H9 (cell line): Measurements from ENCODE around the gene TCF25. TPM values are rescaled to one million over a fixed set of nuclear protein-coding genes. Genes with fewer than 3 reads are reported as not detected.

Source experiments
- DNase-seq: peaks from one replicate; pipeline ENCODE4 v3.0.0-alpha.2; 2017
- H2AFZ ChIP-seq: one replicate; pipeline ENCODE4 v1.6.1; 2013; ENCODE audit warnings: mild to moderate bottlenecking, low read length, control low read depth, moderate library complexity
- H2AK5ac ChIP-seq: 2 replicates; pipeline ENCODE4 v1.6.1; 2013; ENCODE audit warnings: low read length, control low read depth, mixed read lengths; ENCODE audit not compliant: insufficient read length
- H2BK120ac ChIP-seq: one replicate; pipeline ENCODE4 v1.6.1; 2013; ENCODE audit warnings: low read depth, mild to moderate bottlenecking, low read length, control low read depth, inconsistent platforms; ENCODE audit not compliant: poor library complexity, severe bottlenecking
- H2BK12ac ChIP-seq: 2 replicates; pipeline ENCODE4 v1.6.1; 2013; ENCODE audit warnings: low read length, control low read depth, mixed read lengths, low read depth; ENCODE audit not compliant: insufficient read length
- H2BK15ac ChIP-seq: 2 replicates; pipeline ENCODE4 v1.6.1; 2013; ENCODE audit warnings: low read depth, low read length, control low read depth
- H2BK20ac ChIP-seq: one replicate; pipeline ENCODE4 v1.6.1; 2013; ENCODE audit warnings: low read depth, mild to moderate bottlenecking, low read length, control low read depth, inconsistent platforms; ENCODE audit not compliant: poor library complexity, severe bottlenecking
- H2BK5ac ChIP-seq: 2 replicates; pipeline ENCODE4 v1.6.1; 2013; ENCODE audit warnings: low read length, control low read depth, mixed read lengths; ENCODE audit not compliant: insufficient read length
- H3K14ac ChIP-seq: 2 replicates; pipeline ENCODE4 v1.6.1; 2013; ENCODE audit warnings: low read length, control low read depth; ENCODE audit not compliant: insufficient read depth
- H3K18ac ChIP-seq: 2 replicates; pipeline ENCODE4 v1.6.1; 2013; ENCODE audit warnings: low read depth, mild to moderate bottlenecking, mixed read lengths, low read length, control low read depth; ENCODE audit not compliant: insufficient read length
- H3K23ac ChIP-seq: 2 replicates; pipeline ENCODE4 v1.6.1; 2013; ENCODE audit warnings: low read length, control low read depth, mixed read lengths, low read depth; ENCODE audit not compliant: insufficient read length
- H3K23me2 ChIP-seq: 2 replicates; pipeline ENCODE4 v1.6.1; 2013; ENCODE audit warnings: low read depth, mild to moderate bottlenecking, mixed read lengths, low read length, control low read depth; ENCODE audit not compliant: insufficient read length, poor library complexity, severe bottlenecking
- H3K27ac ChIP-seq: 2 replicates; pipeline ENCODE4 v1.5.1; 2013; ENCODE audit warnings: low read length, control low read depth, mixed read lengths, low read depth; ENCODE audit not compliant: insufficient read length
- H3K27me3 ChIP-seq: 2 replicates; pipeline ENCODE4 v1.6.1; 2013; ENCODE audit warnings: low read length, control low read depth, inconsistent platforms; ENCODE audit not compliant: insufficient read depth
- H3K4ac ChIP-seq: 2 replicates; pipeline ENCODE4 v1.6.1; 2013; ENCODE audit warnings: low read depth, mild to moderate bottlenecking, control low read depth, inconsistent platforms, low read length, moderate library complexity
- H3K4me1 ChIP-seq: 2 replicates; pipeline ENCODE4 v1.6.1; 2013; ENCODE audit warnings: low read length, control low read depth, inconsistent platforms; ENCODE audit not compliant: insufficient read depth
- H3K4me2 ChIP-seq: 2 replicates; pipeline ENCODE4 v1.6.1; 2013; ENCODE audit warnings: low read length, control low read depth, mixed read lengths; ENCODE audit not compliant: insufficient read length, insufficient read depth
- H3K56ac ChIP-seq: 2 replicates; pipeline ENCODE4 v1.6.1; 2013; ENCODE audit warnings: low read depth, mild to moderate bottlenecking, mixed read lengths, low read length, control low read depth; ENCODE audit not compliant: insufficient read length
- H3K79me1 ChIP-seq: 2 replicates; pipeline ENCODE4 v1.6.1; 2013; ENCODE audit warnings: low read depth, mild to moderate bottlenecking, moderate library complexity, low read length, control low read depth, inconsistent platforms; ENCODE audit not compliant: insufficient read depth, poor library complexity, severe bottlenecking
- H3K79me2 ChIP-seq: 2 replicates; pipeline ENCODE4 v1.6.1; 2013; ENCODE audit warnings: low read length, control low read depth, inconsistent platforms; ENCODE audit not compliant: insufficient read depth
- H3K9ac ChIP-seq: 2 replicates; pipeline ENCODE4 v1.6.1; 2013; ENCODE audit warnings: low read length, control low read depth, mixed read lengths; ENCODE audit not compliant: insufficient read length; ENCODE audit errors: extremely low read depth
- H3K9me3 ChIP-seq: one replicate; pipeline ENCODE4 v1.6.1; 2013; ENCODE audit warnings: low read depth, low read length, inconsistent platforms; ENCODE audit not compliant: control insufficient read depth
- H3T11ph ChIP-seq: one replicate; pipeline ENCODE4 v1.6.1; 2013; ENCODE audit warnings: mild to moderate bottlenecking, low read length, control low read depth, inconsistent platforms
- H4K20me1 ChIP-seq: one replicate; pipeline ENCODE4 v1.6.1; 2013; ENCODE audit not compliant: control insufficient read depth, insufficient read length, insufficient read depth
- H4K5ac ChIP-seq: 2 replicates; pipeline ENCODE4 v1.6.1; 2013; ENCODE audit warnings: low read depth, mild to moderate bottlenecking, mixed read lengths, low read length, control low read depth; ENCODE audit not compliant: insufficient read length
- H4K8ac ChIP-seq: replicated peaks from 2 replicates; pipeline ENCODE4 v1.6.1; 2013; ENCODE audit warnings: low read length, control low read depth, mixed read lengths, low read depth; ENCODE audit not compliant: insufficient read length
- H4K91ac ChIP-seq: 2 replicates; pipeline ENCODE4 v1.6.1; 2013; ENCODE audit warnings: low read depth, mild to moderate bottlenecking, moderate library complexity, mixed read lengths, low read length, control low read depth; ENCODE audit not compliant: insufficient read length
- H3K27ac Mint-ChIP-seq, 3 experiments: 2 replicates in 2 of 3; 3 replicates in 1 of 3; pipeline ENCODE4 v1.8.0; 2020 to 2021; ENCODE audit warnings: mixed read lengths in 3 of 3, mild to moderate bottlenecking in 1 of 3, moderate library complexity in 1 of 3
- H3K27me3 Mint-ChIP-seq: 2 replicates; pipeline ENCODE4 v1.8.0; 2021; ENCODE audit warnings: low read depth, mild to moderate bottlenecking, moderate library complexity, mixed read lengths
- H3K36me3 Mint-ChIP-seq, 3 experiments: 2 replicates in 2 of 3; 3 replicates in 1 of 3; pipeline ENCODE4 v1.8.0; 2020 to 2021; ENCODE audit warnings: low read depth in 3 of 3, mixed read lengths in 3 of 3; ENCODE audit not compliant: insufficient read depth in 1 of 3
- H3K4me1 Mint-ChIP-seq, 2 experiments: 2 replicates each; pipeline ENCODE4 v1.8.0; 2020; ENCODE audit warnings: mixed read lengths in 2 of 2
- H3K4me3 Mint-ChIP-seq, 2 experiments: 2 replicates in 1 of 2; 3 replicates in 1 of 2; pipeline ENCODE4 v1.8.0; 2020 to 2021; ENCODE audit warnings: mild to moderate bottlenecking in 2 of 2, mixed read lengths in 2 of 2, moderate library complexity in 1 of 2
- H3K9me3 Mint-ChIP-seq, 2 experiments: 2 replicates in 1 of 2; 3 replicates in 1 of 2; pipeline ENCODE4 v1.8.0; 2020; ENCODE audit warnings: mild to moderate bottlenecking in 2 of 2, mixed read lengths in 2 of 2, moderate library complexity in 1 of 2
- WGBS: extraction: QIAGEN DNeasy Blood & Tissue Kit; methylation state at CpG from one replicate; pipeline ENCODE4 v1.1.7; 2013; ENCODE audit warnings: missing lambda C conversion rate, low lambda C conversion rate, mixed read lengths; ENCODE audit not compliant: insufficient read length; ENCODE audit errors: extremely low coverage; 5-methylcytosine and 5-hydroxymethylcytosine counted together
- total RNA-seq: library from RNA; stranded (reverse); gene quantifications from 2 replicates; pipeline ENCODE4 v1.2.1, GENCODE V29; 2021
- TF ChIP-seq, protein P1 (sequence below): fragments of 200-600 bp; sonication (generic); conservative IDR thresholded peaks from 3 replicates; pipeline ENCODE4 v1.8.0; 2021; ENCODE audit warnings: antibody characterized with exemption, mild to moderate bottlenecking

The TCF25 gene
- total RNA-seq, 1 experiment from 2014 or later = 109 TPM

DNA sequence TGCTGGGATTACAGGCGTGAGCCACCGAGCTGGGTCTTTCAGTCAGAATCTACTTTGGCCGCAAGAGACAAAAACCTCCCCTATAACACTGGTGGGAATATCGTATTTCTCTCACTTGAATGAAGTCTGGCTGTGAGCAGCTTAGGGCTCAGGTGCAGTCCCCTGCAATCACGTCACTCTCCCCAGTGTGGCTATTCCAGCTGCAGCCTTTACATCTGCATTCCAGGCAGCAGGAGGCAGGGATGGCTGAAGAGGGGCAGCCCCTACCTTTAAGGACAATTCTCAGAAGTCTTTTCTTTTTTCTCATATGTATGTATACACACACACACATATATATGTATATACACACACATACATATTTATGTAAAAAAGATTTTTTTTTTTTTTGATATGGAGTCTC is 78.1 kb downstream of the TCF25 start:
- H3K56ac ChIP-seq = no peak overlapping the region
- H2AFZ ChIP-seq = no peak overlapping the region
- no peaks in the 10 kb centered on the region for H3K23me2 ChIP-seq
- H2BK15ac ChIP-seq = no peak overlapping the region
- H3K4me2 ChIP-seq = no peak overlapping the region
- H3K9me3 ChIP-seq = no peaks in the 10 kb centered on the region
- no peak overlapping the region for H2BK12ac ChIP-seq
- no peak overlapping the region for H3K9ac ChIP-seq
- no CpG with 5 or more reads among the region's 5 CpGs for WGBS
- H3K27me3 Mint-ChIP-seq = peaks cover 28% of the 10 kb centered on the region
- DNase-seq = no peak
- H3K9me3 Mint-ChIP-seq = peaks cover 0 to 4% of the 10 kb centered on the region in 2 experiments; a peak in 3 of 5 replicates
- no peak overlapping the region for H2BK20ac ChIP-seq
- no peaks in the 10 kb centered on the region for H3K4me1 ChIP-seq
- no peak overlapping the region for H3K4ac ChIP-seq
- H2BK5ac ChIP-seq = no peak overlapping the region
- no peak overlapping the region for H3K27ac ChIP-seq
- TF ChIP-seq, protein P1, sequence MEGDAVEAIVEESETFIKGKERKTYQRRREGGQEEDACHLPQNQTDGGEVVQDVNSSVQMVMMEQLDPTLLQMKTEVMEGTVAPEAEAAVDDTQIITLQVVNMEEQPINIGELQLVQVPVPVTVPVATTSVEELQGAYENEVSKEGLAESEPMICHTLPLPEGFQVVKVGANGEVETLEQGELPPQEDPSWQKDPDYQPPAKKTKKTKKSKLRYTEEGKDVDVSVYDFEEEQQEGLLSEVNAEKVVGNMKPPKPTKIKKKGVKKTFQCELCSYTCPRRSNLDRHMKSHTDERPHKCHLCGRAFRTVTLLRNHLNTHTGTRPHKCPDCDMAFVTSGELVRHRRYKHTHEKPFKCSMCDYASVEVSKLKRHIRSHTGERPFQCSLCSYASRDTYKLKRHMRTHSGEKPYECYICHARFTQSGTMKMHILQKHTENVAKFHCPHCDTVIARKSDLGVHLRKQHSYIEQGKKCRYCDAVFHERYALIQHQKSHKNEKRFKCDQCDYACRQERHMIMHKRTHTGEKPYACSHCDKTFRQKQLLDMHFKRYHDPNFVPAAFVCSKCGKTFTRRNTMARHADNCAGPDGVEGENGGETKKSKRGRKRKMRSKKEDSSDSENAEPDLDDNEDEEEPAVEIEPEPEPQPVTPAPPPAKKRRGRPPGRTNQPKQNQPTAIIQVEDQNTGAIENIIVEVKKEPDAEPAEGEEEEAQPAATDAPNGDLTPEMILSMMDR = 0 out of 3 replicates have a peak, but pooled peaks have one; percentile 12
- H3K18ac ChIP-seq = no peak overlapping the region
- H3K79me2 ChIP-seq = no peaks in the 10 kb centered on the region
- peaks cover 0 to 11% (median 7%) of the 10 kb centered on the region in 3 experiments; a peak in 5 of 7 replicates for H3K36me3 Mint-ChIP-seq
- no peak overlapping the region for H4K8ac ChIP-seq
- no peak overlapping the region for H3T11ph ChIP-seq
- no peak overlapping the region; a peak in 1 of 7 replicates for H3K27ac Mint-ChIP-seq
- no peak overlapping the region for H2AK5ac ChIP-seq
- H3K4me3 Mint-ChIP-seq = peak overlapping the region in 1 of 2 experiments; percentile 26; a peak in 1 of 5 replicates
- H4K20me1 ChIP-seq = no peaks in the 10 kb centered on the region
- peaks cover 7 to 15% of the 10 kb centered on the region in 2 experiments for H3K4me1 Mint-ChIP-seq
- H2BK120ac ChIP-seq = no peak overlapping the region
- no peak overlapping the region for H3K23ac ChIP-seq
- H3K79me1 ChIP-seq = no peaks in the 10 kb centered on the region
- H4K5ac ChIP-seq = no peak overlapping the region
- H4K91ac ChIP-seq = no peak overlapping the region
- no peak overlapping the region for H3K14ac ChIP-seq
- peaks cover 8% of the 10 kb centered on the region; the same call in 1 of the 2 replicates for H3K27me3 ChIP-seq
